Fibroblast of skin of back (primary cell): ENCODE measurements around the gene ZSWIM3.
"Not testable (repeated sequence)": the region's sequence is repeated elsewhere in the genome, so short reads cannot be mapped to it uniquely, and the experiment has no call there.

Source experiments
- DNase-seq: peaks from one replicate; pipeline ENCODE4 v3.0.0-alpha.2; 2013

ZSWIM3 gene

GRCh38 chr20:45861221-45862075 lies 4.0 kb downstream of the ZSWIM3 start:
- DNase-seq: no peak

DNA sequence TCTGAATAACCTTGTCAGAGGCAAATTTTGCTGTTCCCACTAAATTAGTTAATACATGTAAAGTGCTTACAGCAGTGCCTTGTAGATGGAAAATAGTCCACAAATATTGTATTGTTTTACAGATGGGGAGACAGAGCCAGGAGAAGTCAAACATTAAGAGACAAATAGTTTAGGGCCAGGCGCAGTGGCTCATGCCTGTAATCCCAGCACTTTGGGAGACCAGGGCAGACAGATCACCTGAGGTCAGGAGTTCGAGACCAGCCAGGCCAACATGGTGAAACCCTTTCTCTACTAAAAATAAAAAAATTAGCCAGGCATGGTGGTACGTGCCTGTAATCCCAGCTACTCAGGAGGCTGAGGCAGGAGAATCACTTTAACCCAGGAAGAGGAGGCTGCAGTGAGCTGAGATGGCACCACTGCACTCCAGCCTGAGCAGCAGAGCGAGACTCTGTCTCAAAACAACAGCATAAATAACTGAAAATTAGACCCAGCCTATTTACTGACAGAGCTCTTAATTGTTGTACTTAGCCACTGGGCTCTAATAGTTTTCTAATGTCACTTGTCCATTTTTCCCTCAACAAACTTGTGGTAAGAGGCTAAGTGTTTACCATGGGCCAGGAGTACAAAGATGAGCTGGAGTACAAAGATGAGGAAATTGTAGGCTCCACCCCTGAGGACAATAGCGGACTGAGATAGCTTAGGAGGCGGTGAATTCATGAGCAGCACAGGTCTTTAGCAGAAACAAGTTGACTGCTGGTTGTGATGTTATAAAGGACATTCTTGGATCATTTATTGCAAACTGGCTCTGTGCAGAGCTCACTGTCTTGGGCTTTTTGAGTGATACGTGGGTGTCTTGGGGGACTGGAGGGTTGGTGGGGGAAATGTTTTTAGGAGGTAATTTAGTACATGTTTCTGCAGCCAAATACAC lies 6.4 kb downstream of the ZSWIM3 start:
- DNase-seq: no peak

DNA sequence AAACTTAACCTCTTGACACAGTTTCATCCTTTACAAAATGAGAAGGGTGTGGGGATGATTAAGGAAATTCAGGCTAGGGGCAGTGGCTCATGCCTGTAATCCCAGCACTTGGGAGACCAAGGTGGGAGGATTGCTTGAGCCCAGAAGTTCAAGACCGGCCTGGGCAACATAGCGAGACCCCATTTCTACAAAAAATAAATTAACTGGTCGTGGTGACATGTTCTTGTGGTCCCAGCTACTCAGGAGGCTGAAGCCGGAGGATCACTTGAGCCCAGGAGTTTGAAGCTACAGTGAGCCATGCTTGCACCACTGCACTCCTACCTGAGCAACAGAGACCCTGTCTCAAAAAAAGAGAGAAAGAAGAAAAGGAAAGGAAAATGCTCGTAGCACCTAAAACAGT lies 9.0 kb downstream of the ZSWIM3 start:
- no peak for DNase-seq

DNA sequence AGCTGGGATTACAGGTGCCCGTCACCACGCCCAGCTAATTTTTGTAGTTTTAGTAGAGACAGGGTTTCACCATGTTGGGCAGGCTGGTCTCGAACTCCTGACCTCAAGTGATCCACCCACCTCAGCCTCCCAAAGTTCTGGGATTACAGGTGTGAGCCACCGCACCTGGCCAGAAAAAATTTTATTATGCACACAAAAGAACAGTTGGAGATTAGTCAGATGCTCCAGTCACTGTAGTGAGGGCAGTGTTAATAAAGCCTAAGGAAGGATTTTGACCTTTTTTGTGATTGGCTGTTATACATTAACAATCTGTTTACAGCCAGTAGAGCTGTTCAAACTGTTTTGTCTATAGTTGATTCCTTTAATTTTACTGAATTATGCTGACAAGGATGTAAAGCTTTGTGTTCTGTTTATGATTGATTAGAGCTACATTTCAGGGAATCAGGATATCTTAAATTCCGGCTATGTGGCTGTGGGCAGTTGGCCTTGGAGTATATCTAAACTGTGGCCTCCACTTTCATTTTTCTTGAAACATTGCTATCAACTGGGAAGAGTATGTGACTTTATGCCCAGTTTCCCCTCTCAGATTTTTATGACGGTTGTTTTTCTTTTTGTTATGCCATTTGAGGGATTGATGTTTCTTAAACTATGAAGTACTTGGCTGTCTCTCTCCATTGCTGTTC lies 9.9 kb downstream of the ZSWIM3 start:
- no peak for DNase-seq

GRCh38 chr20:45867819-45868176 lies 10.4 kb downstream of the ZSWIM3 start:
- DNase-seq: peak; percentile 67

DNA sequence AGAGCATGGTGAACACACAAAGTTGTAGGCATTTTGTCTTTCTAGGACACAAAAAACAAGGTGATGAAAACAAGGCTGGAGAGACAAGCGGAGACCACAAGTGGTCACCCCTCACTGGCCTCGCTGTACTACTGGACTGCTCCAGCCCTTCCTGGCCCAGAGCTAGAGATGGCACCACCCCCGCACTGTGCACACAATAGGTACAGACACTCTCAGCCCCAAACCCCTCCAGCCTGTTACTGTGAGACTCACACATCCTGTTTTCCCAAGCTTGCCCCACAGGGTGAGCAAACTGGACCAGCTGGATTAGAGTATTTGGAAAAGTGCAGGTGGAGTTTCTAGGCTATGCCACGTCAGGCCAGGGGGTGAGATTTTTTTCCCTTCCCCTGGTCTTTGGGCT lies 15.2 kb downstream of the ZSWIM3 start:
- DNase-seq: no peak

GRCh38 chr20:45873409-45874103 lies 16.1 kb downstream of the ZSWIM3 start:
- DNase-seq: no peak

DNA sequence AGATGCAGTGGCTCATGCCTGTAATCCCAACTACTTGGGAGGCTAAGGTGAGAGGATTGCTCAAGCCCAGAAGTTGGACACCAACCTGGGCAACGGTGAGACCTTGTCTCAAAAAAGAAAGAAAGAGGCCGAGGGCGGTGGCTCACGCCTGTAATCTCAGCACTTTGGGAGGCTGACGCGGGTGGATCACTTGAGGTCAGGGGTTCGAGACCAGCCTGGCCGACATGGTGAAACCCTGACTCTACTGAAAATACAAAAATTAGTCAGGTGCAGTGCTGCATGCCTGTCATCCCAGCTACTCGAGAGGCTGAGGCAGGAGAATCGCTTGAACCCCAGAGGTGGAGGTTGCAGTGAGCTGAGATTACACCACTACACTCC lies 16.7 kb downstream of the ZSWIM3 start:
- DNase-seq: not testable (repeated sequence)

DNA sequence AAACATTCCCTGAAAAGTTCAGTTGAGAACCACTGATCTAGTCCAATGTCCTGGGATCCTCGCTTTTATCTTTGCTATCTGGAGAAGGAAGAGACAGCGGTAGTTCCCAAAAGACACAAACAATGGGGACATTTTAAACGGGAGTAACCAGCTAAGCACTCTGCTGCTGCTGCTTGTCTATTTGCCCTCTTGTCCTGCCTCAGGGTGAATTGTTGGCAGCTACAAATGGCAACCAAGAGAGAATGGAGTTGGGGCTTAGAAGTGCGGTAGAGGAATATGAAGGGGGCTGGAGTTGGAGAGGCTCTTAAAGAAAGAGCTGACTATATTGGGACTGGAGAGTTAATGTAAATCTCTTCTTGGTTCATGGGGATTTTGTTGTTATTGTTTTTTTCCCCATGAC lies 17.2 kb downstream of the ZSWIM3 start:
- no peak for DNase-seq

DNA sequence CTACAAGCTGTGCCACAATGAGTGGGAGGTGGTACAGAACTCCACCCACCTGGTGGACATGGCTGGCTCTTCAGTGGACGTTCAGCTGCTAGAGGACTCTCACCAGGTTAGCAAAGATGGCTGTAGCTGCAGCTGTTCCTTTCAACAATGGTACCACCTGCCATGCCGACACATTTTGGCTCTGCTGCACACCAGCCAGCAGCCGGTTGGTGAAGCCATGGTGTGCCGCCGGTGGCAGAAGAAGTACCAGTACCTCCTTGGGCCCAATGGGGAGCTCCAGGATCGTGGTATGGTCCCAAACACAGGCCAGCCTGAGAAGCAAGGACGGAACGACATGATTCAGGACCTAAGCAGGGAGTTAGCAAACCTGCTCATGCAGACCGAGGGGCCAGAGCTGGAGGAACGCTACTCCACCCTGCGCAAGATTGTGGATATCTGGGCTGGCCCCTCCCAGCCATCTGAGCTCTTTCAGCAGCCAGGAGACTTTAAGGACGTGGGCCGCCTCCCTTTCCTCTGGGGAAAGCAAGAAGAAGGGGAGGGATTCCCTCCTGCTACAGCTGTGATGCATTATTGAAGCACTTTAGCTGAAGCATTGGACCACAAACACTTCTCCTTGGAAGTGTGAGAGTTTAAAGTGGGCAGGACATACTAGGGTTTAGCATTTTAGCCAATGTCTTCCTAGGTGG lies 20.8 kb downstream of the ZSWIM3 start:
- DNase-seq: no peak

- peak; percentile 99 for DNase-seq
Observed at GRCh38 chr20:45880988-45881788, 23.8 kb downstream of the ZSWIM3 start, which contains the start of gene ZSWIM1. ZSWIM1 (plus strand) TSS chr20:45881227; CDS start chr20:45882593, 1,366 bp downstream.

DNA sequence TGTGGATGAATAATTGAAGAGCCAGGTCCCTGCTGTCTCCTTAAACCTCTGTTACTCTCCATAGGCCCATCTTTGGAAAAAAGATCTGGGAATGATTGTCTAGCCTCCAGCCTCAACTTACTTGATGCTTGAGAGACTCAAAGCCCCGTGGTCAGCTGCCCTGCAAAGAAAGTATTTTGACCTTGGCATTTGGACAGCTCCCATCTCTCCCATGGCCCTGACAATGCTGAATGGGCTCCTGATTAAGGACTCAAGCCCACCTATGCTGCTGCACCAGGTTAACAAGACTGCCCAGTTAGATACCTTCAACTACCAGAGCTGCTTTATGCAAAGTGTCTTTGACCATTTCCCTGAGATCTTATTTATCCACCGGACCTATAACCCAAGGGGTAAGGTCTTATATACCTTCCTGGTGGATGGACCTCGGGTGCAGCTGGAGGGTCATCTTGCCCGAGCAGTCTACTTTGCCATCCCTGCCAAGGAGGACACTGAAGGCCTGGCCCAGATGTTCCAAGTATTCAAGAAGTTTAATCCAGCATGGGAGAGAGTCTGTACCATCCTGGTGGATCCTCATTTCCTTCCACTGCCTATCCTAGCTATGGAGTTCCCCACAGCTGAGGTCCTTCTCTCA lies 25.2 kb downstream of the ZSWIM3 start:
- DNase-seq: no peak

- no peak for DNase-seq
Observed at GRCh38 chr20:45883100-45883469, 25.7 kb downstream of the ZSWIM3 start.

DNA sequence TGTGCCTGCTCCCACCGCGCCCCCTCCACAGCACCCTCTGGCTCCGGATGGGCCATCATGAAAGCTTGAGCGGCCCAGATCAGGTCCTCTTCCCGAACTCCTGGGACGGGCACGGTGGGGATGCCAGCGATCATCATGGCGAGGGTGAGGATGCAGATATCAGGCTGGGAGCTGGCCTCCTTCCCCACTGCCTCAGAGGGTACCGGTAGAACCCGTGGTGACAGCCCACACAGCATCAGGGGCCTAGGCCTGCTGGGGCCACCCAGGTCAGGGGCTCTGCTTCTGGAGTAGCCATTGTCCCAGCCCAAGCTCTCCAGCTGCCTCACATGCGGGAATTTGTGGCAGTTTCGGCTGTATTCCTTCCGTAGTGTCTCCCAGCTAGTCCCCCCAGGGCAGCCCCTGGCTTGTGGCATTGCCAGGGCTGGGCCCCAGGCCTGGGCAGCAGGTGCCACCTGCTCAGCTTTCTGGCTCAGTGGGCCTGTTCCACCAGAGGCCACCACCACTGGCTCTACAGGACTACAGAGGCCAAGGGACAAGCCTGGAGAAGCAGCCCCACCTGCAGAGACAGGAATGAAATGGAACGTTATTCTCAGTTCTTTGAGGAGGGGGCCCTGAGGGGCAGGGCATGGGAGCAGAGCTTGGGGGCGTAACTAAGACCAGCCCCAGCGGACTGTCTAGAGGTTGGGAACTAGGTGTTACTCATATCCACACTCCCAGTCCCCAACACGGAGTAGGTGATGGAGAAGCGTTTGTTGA lies 29.4 kb downstream of the ZSWIM3 start:
- DNase-seq: no peak

DNA sequence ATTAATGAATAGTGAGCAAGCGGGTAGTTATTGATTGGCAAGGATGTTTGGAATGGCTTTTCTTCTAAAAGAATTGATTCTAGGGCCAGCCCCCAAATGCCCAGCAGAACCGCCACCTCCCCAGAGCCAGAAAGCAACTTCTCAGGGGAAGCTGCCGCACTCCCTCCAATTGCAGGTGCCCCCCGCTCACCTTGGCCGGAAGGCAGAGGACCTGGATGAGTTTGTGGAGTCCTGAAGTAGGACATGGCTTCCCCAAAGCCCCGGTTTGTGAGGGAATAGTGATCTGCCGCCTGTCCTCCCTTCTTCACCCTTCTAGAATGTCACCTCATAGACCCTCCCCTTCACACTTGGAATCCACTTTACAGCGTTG lies 29.9 kb downstream of the ZSWIM3 start, which contains the start of gene SPATA25:
Gene SPATA25 (minus strand): TSS at position 277 of the 370 bp plus-strand sequence. CDS start 32 bp downstream, at position 245.
- DNase-seq: no peak

- no peak for DNase-seq
Observed at GRCh38 chr20:45888681-45889080, 31.3 kb downstream of the ZSWIM3 start.

GRCh38 chr20:45890077-45890984 lies 32.9 kb downstream of the ZSWIM3 start:
- peak; percentile 80 for DNase-seq
